Peyer's patch (tissue), 4 donors: ENCODE results near the gene TRAF2.

Experiments
- POLR2A ChIP-seq, 2 donors: fragments of 450-650 bp; IDR thresholded peaks; one replicate each; pipeline ENCODE4 v1.5.1; 2017; ENCODE audit warnings: antibody characterized with exemption in 2 of 2, mild to moderate bottlenecking in 2 of 2, moderate library complexity in 2 of 2
- TF ChIP-seq, protein P1 (sequence below), 6 experiments: fragments of 450-650 bp in 4 of 6; fragments of 200-600 bp in 2 of 6; sonication (generic) in 1 of 6; IDR thresholded peaks; one replicate each; pipeline ENCODE4 v1.5.1; 2017 to 2019; ENCODE audit warnings: antibody characterized with exemption in 6 of 6, mild to moderate bottlenecking in 3 of 6, moderate library complexity in 1 of 6

DNA sequence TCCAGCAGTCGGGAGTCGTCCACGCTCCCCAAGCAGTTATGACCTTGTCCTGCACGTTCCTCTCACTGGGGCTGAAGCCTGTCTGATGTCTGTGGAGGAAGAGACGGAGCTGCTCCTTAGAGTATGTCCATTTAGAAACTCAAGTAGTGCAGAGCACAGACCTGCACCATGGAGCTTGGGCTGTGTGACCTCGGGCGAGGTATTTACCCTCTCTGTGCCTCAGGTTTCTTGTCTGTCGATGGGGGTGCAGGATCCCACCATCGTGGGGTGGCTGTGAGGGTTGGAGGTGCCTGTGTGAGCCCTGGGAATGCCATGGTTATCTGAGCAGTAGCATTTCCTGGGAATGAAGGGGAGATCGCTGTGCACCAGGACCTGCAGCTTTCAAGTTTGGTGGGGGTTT, 14.2 kb downstream of the TRAF2 start:
- TF ChIP-seq, protein P1, sequence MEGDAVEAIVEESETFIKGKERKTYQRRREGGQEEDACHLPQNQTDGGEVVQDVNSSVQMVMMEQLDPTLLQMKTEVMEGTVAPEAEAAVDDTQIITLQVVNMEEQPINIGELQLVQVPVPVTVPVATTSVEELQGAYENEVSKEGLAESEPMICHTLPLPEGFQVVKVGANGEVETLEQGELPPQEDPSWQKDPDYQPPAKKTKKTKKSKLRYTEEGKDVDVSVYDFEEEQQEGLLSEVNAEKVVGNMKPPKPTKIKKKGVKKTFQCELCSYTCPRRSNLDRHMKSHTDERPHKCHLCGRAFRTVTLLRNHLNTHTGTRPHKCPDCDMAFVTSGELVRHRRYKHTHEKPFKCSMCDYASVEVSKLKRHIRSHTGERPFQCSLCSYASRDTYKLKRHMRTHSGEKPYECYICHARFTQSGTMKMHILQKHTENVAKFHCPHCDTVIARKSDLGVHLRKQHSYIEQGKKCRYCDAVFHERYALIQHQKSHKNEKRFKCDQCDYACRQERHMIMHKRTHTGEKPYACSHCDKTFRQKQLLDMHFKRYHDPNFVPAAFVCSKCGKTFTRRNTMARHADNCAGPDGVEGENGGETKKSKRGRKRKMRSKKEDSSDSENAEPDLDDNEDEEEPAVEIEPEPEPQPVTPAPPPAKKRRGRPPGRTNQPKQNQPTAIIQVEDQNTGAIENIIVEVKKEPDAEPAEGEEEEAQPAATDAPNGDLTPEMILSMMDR (IDR thresholded peaks at IDR 0.05), result no peak
- TF ChIP-seq POLR2A (IDR thresholded peaks at IDR 0.05), result no peak
